Calu3 (cell line): ENCODE data around the gene PTCH2. TPM values are rescaled to one million over a fixed set of nuclear protein-coding genes. Genes with fewer than 3 reads are reported as not detected.

Source experiments
- BruUV-seq: library from RNA; stranded (reverse); fragments of 400-500 nt; replicated peaks from 2 replicates; lab custom pipeline; 2021; lab: Mats Ljungman, UMichigan
- CTCF ChIA-PET: fragments of 300-600 bp; sonication (Branson Sonifier 250); formaldehyde crosslinking; loops from one replicate; lab custom pipeline; 2022; ENCODE audit warnings: antibody characterized with exemption; lab: Charles Lee
- DNase-seq: peaks from one replicate; pipeline ENCODE4 v3.0.0; 2022
- H3K27ac Mint-ChIP-seq: one replicate; pipeline ENCODE4 v1.8.0; 2022; ENCODE audit warnings: mixed read lengths; ENCODE audit not compliant: unreplicated experiment
- H3K27me3 Mint-ChIP-seq: one replicate; pipeline ENCODE4 v1.8.0; 2022; ENCODE audit warnings: mixed read lengths; ENCODE audit not compliant: unreplicated experiment
- H3K36me3 Mint-ChIP-seq: one replicate; pipeline ENCODE4 v1.8.0; 2022; ENCODE audit warnings: mild to moderate bottlenecking, moderate library complexity, mixed read lengths; ENCODE audit not compliant: insufficient read depth, unreplicated experiment
- H3K4me1 Mint-ChIP-seq: one replicate; pipeline ENCODE4 v1.8.0; 2022; ENCODE audit warnings: mild to moderate bottlenecking, low read depth, mixed read lengths; ENCODE audit not compliant: unreplicated experiment
- H3K4me3 Mint-ChIP-seq: one replicate; pipeline ENCODE4 v1.8.0; 2022; ENCODE audit warnings: mild to moderate bottlenecking, low read depth, moderate library complexity, mixed read lengths; ENCODE audit not compliant: unreplicated experiment
- H3K9me3 Mint-ChIP-seq: one replicate; pipeline ENCODE4 v1.8.0; 2022; ENCODE audit warnings: low read depth, mixed read lengths; ENCODE audit not compliant: unreplicated experiment
- CTCF ChIP-seq: fragments of 200-600 bp; IDR thresholded peaks from one replicate; pipeline ENCODE4 v1.8.0; 2022; ENCODE audit warnings: antibody characterized with exemption; ENCODE audit not compliant: unreplicated experiment
- intact Hi-C: fragments of 100-400 bp; cut with micrococcal nuclease; formaldehyde crosslinking; loops from one replicate; pipeline ENCODE4 v1.10.0; 2022; ENCODE audit not compliant: unreplicated experiment
- total RNA-seq: library from RNA; stranded (reverse); gene quantifications from 2 replicates; pipeline ENCODE4 v1.2.3, GENCODE V29; 2022

PTCH2 gene
- total RNA-seq, 1 experiment from 2014 or later: 0.78 TPM

GRCh38 chr1:44857446-44857845 lies 14.4 kb upstream of the PTCH2 start:
- H3K27ac Mint-ChIP-seq: no peak overlapping the region

GRCh38 chr1:44855742-44856141 lies 12.7 kb upstream of the PTCH2 start:
- no TSS peak for BruUV-seq
- no peak for DNase-seq
- CTCF ChIA-PET: interaction anchor here (0.8 to 1.1 kb wide), 2 partner anchors 10 to 182 kb away, joined by 3 to 8 read pairs; partner anchors contain the start of gene TMEM53

More at GRCh38 chr1:44857446-44857845, 14.4 kb upstream of the PTCH2 start:
- H3K9me3 Mint-ChIP-seq: no peaks in the 10 kb centered on the region
- H3K27me3 Mint-ChIP-seq: no peaks in the 10 kb centered on the region
- no peaks in the 10 kb centered on the region for H3K4me1 Mint-ChIP-seq
- intact Hi-C loops: no loop called here
- H3K36me3 Mint-ChIP-seq: peaks cover 5% of the 10 kb centered on the region
- no peak for TF ChIP-seq CTCF
- no TSS peak for BruUV-seq
- no peak for DNase-seq
- CTCF ChIA-PET: interaction anchor here (0.6 kb wide), 1 partner anchor 13 kb away, joined by 5 read pairs; no protein-coding TSS in a partner anchor
- H3K4me3 Mint-ChIP-seq: no peak overlapping the region

GRCh38 chr1:44854970-44855369 lies 11.9 kb upstream of the PTCH2 start:
- Mint-ChIP-seq H3K4me3 (no peak overlapping the region), H3K9me3 (no peaks in the 10 kb centered on the region), H3K36me3 (peaks cover 5% of the 10 kb centered on the region), H3K27ac (no peak overlapping the region), H3K27me3 (no peaks in the 10 kb centered on the region), H3K4me1 (no peaks in the 10 kb centered on the region)
- intact Hi-C loops: no loop called here
- no peak for TF ChIP-seq CTCF
- no TSS peak for BruUV-seq
- no peak for DNase-seq
- CTCF ChIA-PET: interaction anchor here (0.7 to 1.1 kb wide), 3 partner anchors 181 to 1119 kb away, joined by 3 to 5 read pairs (median 3); partner anchors contain the start of gene TMEM53

More at GRCh38 chr1:44855742-44856141, 12.7 kb upstream of the PTCH2 start:
- H3K4me1 Mint-ChIP-seq: no peaks in the 10 kb centered on the region
- no peaks in the 10 kb centered on the region for H3K9me3 Mint-ChIP-seq
- TF ChIP-seq CTCF: no peak
- no peaks in the 10 kb centered on the region for H3K27me3 Mint-ChIP-seq
- H3K4me3 Mint-ChIP-seq: no peak overlapping the region
- H3K27ac Mint-ChIP-seq: no peak overlapping the region
- intact Hi-C loops: no loop called here
- H3K36me3 Mint-ChIP-seq: peaks cover 5% of the 10 kb centered on the region

GRCh38 chr1:44853201-44853600 lies 10.1 kb upstream of the PTCH2 start:
- no peak for DNase-seq
- Mint-ChIP-seq H3K27ac (no peak overlapping the region), H3K36me3 (peaks cover 5% of the 10 kb centered on the region), H3K4me3 (no peak overlapping the region), H3K27me3 (no peaks in the 10 kb centered on the region), H3K4me1 (peaks cover 17% of the 10 kb centered on the region), H3K9me3 (no peaks in the 10 kb centered on the region)
- no peak for TF ChIP-seq CTCF
- intact Hi-C loops: no loop called here
- no TSS peak for BruUV-seq
- CTCF ChIA-PET: interaction anchor here (0.7 kb wide), 1 partner anchor 50 kb away, joined by 3 read pairs; no protein-coding TSS in a partner anchor
